Right lobe of liver (tissue), 4 donors: ENCODE measurements around the gene PLA2G4A.

ENCODE experiments used
- POLR2A ChIP-seq: fragments of 450-650 bp; IDR thresholded peaks from one replicate; pipeline ENCODE4 v1.6.1; 2017; ENCODE audit warnings: antibody characterized with exemption, mild to moderate bottlenecking
- TF ChIP-seq, protein P1 (sequence below), 4 donors: fragments of 200-600 bp in 3 of 4; fragments of 450-650 bp in 1 of 4; IDR thresholded peaks; one replicate each; pipeline versions ENCODE4 v1.5.1 to v1.8.0; 2016 to 2022; ENCODE audit warnings: antibody characterized with exemption in 4 of 4, mild to moderate bottlenecking in 2 of 4
- donor health status: DM: no; HTN: no; CAD: no.
- donor health status: DM: no; HTN: no; CAD: no.
- donor health status: DM: no; HTN: yes; CAD: no.

DNA sequence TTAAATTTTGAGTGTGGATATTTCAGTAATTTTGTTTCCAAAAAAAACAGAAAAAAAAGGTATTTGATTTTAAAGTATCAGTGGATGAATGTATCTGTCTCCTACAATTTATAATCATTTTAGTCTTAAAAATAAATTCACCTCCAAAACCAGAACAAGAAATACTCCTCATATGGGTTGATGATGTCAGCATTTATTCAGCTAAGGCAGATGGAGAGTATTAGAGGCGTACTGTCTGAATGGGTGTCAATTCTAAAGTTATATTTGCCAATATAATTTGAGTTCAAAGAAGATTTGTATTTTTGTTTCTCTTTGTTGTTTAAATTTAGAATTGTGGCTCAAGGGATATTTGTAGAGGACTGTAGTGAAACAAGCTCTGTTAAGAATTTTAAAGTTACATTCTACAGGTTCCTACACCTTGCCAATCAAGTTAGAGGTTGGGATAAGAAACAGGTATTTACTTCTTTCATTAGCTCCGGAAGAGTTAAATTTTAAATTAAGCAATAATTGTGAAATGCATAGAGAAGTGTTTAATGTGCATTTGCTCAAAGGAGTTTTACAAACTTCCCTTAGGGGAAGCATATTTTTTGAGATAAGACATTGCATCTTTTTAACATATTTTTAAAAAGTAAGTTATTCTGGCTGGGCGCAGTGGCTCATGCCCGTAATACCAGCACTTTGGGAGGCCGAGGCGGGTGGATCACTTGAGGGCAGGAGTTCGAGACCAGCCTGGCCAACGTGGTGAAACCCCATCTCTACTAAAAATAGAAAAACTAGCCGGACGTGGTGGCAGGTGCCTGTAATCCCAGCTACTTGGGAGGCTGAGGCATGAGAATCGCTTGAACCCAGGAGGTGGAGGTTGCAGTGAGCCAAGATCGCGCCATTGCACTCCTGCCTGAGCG, 1.2 kb downstream of the PLA2G4A start:
- TF ChIP-seq, protein P1, sequence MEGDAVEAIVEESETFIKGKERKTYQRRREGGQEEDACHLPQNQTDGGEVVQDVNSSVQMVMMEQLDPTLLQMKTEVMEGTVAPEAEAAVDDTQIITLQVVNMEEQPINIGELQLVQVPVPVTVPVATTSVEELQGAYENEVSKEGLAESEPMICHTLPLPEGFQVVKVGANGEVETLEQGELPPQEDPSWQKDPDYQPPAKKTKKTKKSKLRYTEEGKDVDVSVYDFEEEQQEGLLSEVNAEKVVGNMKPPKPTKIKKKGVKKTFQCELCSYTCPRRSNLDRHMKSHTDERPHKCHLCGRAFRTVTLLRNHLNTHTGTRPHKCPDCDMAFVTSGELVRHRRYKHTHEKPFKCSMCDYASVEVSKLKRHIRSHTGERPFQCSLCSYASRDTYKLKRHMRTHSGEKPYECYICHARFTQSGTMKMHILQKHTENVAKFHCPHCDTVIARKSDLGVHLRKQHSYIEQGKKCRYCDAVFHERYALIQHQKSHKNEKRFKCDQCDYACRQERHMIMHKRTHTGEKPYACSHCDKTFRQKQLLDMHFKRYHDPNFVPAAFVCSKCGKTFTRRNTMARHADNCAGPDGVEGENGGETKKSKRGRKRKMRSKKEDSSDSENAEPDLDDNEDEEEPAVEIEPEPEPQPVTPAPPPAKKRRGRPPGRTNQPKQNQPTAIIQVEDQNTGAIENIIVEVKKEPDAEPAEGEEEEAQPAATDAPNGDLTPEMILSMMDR (IDR thresholded peaks at IDR 0.05), result no peak
- TF ChIP-seq POLR2A, result no peak
